ENCODE measurements around the gene IFIT1B.

DNA sequence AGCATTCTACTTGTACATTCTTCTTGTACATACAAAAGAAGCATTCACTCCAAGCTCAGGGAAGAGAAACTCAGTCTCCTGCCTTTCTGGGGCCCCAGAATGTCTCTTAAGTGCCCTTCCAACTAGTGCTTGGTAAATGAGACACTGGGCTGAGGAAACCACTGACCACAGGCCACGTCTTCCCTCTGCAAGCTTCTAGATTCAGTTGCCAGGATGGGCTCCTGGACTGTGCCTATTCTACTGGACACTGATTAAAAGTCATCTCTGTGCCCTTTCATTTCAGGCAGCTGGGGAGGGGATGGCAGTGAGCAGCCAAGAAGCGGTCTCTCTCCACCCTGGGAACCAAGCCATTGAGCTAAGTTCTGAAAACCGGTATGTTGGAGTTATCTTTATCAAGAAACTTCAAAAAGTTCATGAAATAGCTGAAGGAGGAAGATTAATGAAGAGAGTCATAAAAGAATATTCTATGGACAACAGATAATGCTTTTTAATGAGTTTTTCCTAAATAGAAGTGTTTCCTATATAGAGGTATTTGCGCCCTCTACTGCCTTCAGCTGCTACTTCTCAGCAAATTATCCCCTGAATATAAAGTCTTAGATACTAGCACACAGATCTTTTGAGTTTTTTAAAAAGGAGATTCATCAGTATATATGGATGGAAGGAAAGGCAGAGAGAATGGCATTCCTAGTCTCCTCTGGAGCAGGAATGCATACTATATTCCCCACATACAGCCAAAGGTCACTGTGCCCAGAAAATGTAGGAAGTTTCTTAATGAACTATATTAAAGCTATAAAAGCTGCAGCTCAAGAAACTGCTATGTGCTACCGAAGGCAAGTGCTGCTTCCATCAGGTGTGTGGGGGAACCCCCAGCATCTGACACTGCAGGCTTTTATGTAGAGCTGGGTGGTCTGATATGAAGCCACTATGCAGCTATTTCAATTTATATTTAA lies 8.4 kb upstream of the IFIT1B start:
- TF ChIP-seq POLR2A (IDR thresholded peaks at IDR 0.05): no peak
- TF ChIP-seq, protein P1, sequence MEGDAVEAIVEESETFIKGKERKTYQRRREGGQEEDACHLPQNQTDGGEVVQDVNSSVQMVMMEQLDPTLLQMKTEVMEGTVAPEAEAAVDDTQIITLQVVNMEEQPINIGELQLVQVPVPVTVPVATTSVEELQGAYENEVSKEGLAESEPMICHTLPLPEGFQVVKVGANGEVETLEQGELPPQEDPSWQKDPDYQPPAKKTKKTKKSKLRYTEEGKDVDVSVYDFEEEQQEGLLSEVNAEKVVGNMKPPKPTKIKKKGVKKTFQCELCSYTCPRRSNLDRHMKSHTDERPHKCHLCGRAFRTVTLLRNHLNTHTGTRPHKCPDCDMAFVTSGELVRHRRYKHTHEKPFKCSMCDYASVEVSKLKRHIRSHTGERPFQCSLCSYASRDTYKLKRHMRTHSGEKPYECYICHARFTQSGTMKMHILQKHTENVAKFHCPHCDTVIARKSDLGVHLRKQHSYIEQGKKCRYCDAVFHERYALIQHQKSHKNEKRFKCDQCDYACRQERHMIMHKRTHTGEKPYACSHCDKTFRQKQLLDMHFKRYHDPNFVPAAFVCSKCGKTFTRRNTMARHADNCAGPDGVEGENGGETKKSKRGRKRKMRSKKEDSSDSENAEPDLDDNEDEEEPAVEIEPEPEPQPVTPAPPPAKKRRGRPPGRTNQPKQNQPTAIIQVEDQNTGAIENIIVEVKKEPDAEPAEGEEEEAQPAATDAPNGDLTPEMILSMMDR (IDR thresholded peaks at IDR 0.05): peak in 11 of 12 donors; percentile 23 to 69 (median 52)

All from heart left ventricle (tissue), 13 donors.